Endothelial cell of hepatic sinusoid (primary cell): ENCODE data around the gene DPY19L3.
"Not testable (repeated sequence)": the region's sequence is repeated elsewhere in the genome, so short reads cannot be mapped to it uniquely, and the experiment has no call there.

Experiments
- in situ Hi-C: cut with HindIII; loops from 2 replicates; pipeline ENCODE4 v1.10.0; 2017; ENCODE audit warnings: low sequenced_read_pairs

The DPY19L3 gene

DNA sequence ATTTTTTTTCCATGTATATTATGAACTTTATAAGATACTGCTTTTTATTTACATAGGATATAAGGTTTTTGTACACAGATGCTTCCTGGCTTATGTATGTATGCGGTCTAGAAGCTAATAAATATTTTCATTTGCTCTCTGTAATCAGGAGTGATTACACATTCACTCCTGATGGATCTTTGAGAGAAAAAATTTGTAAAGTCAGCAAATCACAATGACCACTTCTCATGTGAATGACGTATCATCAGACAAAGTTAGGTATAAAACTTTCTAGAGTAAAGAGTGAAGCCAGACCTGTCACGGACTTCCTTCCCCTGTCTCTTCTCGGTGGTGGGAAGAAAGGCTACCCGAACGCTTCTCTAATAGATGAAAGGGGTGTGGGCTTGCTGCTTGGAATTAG lies 31.1 kb downstream of the DPY19L3 start:
- in situ Hi-C loops = no loop called here

DNA sequence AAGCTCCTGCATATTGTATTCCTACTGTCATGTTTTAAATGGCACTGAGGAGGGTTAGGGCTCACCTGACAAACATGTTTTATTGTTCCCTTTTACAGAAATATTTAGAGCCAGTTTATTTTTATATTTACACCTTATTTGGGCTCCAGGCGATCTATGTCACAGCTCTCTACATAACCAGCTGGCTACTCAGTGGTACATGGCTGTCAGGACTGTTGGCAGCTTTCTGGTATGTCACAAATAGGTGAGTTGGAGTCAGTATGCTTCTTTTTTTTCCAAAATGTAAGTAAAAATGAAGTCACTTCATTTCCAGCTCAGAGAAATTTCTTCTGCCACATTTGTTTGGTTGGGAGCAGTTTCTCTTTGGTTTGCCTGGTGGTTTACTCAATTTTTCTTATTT lies 31.5 kb downstream of the DPY19L3 start:
- in situ Hi-C loops = no loop called here

DNA sequence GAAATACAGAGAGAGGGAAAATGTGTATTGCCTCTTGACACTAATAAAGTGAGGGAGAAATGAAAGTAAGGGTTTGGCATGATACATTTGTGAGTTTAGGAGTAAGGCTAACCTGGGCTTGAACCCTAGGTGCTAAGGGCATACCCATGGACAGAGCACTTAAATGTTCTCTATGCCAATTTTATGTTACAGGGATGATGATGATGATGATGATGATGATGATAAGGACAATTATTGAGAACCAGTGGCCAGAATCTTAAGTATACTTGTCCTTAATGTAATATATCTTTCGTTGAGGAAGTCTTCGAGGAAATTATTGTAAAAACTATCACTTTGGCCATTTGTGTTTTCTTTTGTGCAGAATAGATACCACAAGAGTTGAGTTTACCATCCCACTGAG lies 33.2 kb downstream of the DPY19L3 start:
- in situ Hi-C loops = no loop called here

DNA sequence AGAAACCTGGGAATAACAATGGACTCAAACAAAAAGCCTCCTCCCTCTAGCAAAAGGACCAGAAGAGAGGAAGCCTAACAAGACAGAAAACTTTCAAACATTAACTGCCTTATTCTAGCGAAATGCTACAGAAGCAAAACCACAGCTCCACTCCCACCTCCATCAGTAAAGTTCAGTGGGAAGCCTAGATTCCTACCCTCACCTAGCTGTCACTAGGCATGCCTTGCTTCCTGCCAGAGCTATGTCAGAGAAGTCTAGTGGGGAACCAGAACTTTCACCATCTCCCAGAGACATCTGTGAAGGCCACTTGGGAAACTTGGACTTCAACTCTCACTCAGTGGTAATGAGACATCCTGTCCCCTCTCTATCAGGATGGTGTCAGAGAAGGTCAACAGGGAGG lies 37.1 kb downstream of the DPY19L3 start:
- in situ Hi-C loops = no loop called here

DNA sequence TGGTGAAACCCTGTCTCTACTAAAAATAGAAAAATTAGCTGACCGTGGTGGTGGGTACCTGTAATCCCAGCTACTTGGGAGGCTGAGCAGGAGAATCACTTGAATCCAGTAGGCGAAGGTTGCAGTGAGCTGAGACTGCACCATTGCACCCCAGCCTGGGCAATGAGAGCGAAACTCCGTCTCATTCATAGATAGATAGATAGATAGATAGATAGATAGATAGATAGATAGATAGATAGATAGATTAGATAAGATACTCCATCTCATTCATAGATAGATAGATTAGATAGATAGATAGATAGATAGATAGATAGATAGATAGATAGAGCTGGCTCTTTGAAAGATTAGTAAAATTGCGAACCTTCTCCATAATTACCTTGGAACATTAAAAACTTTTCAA lies 42.0 kb downstream of the DPY19L3 start:
- in situ Hi-C loops = not testable (repeated sequence)

DNA sequence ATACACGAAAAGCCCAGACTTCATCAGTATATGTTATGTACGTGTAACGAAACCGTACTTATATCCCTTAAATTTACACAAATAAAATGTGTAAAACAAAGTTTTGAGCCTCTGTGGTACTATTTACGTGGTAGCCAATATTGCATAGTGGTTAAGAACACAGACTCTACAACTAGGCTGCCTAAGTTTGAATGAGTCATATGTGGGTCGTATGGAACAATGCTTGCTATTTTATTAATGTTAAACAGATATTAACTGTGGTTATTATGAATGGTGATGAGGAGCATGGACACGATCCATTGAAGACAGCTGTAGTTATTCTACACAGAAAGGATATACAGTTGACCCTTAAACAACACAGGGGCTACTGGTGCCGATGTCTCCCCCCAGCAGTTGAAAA lies 42.5 kb downstream of the DPY19L3 start:
- in situ Hi-C loops = no loop called here

DNA sequence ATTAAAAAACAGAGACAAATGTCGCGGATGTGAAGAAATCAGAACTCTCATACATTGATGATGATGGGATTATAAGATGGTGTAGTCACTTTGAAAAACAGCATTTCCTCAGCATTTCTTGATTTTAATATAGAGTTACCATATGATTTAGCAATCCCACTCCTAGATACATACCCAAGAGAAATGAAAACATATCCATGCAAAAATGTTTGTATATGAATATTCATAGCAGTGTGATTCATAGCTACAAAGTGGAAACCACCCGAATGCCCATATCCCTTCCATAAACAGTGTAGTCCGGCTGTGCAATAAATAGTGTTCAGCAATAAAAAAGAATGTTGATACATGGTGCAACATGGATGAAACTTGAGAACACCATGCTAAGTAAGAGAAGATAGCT lies 44.6 kb downstream of the DPY19L3 start:
- in situ Hi-C loops = no loop called here

DNA sequence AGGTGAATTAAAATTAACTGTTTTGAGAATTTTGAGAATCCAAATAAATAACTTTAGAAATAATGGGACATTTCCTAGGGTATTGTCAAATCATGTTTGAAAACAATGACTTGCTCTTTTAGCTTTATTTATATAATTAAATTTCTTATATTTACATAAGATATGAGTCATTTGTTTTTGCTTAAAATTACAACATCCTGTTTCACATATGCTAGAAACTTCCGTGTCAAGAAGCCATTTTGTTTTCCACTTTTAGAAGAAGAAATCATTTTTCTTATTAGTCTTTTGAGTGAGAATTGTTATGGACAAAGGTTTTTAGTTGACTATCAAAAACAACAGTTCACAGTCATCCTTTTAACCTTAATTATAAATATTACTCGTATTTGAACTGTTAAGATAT lies 48.2 kb downstream of the DPY19L3 start:
- in situ Hi-C loops = no loop called here

DNA sequence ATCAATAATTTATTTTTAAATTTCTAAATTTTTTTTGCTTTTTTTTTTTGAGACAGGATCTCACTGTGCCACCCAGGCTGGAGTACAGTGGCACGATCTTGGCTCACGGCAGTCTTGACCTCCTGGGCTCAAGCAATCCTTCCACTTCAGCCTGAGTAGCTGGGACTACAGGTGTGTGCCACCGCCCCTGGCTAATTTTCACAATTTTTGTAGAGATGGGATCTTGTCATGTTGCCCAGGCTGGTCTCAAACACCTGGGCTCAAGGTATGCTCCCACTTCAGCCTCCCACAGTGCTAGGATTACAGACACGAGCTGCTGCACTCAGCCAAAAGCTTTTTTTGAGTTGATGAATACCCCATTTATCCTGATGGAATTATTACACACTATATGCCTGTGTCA lies 50.8 kb downstream of the DPY19L3 start:
- in situ Hi-C loops = no loop called here

DNA sequence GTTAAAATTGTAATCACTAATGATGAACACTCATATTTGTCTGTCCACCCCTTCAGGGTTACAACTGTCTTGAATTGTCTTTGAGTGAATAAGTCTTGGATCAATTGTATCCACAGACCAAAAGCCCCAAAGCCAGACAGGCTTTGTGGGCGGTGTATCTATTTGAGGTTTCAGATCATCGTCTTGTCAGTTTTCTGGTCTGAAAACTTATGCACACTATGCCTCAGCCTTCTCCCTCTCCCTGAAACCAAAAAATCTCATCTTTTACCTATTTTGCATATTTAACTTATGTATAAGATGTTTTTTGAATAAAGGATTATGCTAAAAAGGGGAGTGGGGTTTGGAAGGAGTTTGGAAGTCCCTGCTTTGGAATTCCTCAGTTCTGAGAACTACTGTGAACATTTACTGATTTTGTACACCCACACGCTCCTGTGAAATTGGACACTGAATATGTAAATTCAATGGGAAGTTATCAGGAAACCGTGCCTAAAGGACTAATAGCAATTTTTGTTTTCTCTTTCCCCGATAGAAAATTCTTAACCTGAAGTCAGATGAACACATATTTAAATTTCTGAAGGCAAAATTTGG lies 52.1 kb downstream of the DPY19L3 start:
- in situ Hi-C loops = no loop called here

DNA sequence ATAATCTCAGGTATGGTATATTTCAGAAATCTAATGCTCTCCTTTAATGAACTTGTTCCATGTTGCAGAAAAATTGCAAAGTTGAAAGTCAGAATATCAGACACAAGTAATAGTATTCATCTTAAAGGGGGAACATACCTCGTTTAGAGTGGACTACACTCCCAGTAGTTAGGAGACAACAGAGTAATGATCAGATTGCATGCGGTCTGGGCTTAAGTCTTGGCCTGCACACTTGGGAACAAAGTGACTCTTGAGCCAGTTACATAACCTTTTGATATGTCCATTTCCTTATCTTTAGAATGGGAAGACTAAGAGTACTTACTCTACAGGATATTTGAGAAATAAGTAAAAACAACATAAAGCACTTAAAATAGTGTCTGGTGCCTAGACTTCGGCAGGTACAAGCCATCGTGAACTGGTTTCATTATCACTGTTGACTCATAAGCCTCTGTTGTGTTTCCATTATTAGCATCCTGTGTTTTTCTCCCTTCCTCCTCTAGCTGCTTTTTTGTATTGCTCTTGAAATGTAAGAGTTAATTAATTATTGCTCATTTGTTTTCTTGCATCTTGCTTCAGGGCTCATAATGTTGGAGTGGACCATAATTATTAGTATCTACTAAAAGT lies 53.0 kb downstream of the DPY19L3 start:
- in situ Hi-C loops = no loop called here

DNA sequence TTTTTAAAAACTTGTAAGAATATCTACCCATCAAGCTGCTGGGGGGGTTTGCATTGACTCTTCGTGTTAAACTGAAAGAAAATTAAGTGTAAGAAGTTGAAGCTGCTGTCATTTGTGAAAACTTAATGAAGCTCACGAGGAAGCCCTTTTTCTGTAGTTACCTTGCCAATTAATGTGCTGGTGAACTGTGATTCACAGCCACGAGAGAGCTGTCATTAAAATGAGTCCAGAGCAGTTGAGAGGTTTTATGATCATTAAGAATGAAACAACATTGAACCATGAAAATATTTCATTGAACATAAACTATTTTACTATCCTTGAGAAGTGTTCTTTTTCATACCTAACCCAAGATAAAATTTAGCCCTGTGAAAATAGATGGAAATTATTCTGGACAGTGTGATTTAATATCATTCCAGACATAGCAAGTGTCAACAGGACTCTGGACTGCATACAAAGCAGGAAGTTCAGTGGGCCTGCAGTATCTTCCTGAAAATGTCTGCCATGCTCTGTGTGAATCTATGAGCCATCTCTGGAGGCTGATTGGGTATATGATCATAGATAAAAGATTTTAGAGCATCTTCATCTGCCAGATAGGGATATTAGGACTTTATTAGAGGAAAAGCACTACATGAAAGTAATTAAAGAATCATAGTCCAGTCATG lies 53.8 kb downstream of the DPY19L3 start:
- in situ Hi-C loops = no loop called here

DNA sequence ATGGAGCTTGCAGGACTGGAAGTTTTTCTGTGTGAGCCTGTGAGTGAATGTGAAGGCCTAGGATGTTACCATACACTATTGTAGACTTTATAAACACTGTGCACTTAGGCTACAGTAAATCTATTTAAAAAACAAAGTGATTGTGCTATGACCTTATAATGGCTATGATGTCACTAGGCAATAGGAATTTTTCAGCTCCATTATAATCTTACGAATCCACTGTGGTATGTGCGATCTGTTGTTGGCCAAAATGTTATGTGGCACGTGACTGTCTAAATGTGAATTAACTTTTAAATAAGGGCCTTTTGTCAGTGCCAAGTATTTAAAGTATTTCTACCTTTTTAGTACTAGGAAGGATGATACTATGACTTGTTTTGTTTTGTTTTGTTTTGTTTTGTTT lies 54.9 kb downstream of the DPY19L3 start:
- in situ Hi-C loops = no loop called here

DNA sequence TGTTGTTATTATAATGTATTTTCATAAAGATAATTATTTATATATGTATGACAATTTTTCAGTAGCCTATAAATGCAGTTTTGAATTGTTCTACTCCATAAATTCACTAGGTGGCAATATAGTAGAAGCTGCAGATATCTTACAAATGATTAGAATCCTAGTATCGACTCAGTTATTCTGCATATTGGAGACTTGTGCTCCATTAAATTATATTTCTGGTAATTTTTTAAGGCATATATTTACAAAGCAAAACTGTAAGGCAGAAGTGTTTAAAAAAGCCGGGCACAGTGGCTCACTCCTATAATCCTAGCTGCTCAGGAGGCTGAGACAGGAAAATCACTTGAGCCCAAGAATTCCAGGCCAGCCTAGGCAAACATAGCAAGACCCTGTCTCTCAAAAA lies 58.7 kb downstream of the DPY19L3 start:
- in situ Hi-C loops = no loop called here

DNA sequence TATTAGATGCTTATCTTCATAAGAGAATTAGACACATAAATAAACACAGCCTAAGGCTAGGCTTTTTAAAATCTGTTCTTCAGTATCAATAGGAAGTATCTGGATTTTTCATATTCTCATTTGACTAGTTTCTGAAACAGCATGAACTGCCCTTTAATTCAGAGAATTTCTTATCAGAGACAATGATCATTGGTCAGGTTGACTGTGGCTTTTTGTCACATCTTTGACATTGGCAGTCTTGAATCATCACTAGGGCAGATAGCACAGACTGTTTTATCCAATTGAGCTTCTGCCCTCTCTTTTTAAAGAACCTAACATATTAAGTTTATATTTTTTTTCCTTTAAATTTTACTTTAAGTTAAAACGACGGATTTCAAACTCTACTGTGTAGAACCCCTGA lies 59.6 kb downstream of the DPY19L3 start:
- in situ Hi-C loops = no loop called here

DNA sequence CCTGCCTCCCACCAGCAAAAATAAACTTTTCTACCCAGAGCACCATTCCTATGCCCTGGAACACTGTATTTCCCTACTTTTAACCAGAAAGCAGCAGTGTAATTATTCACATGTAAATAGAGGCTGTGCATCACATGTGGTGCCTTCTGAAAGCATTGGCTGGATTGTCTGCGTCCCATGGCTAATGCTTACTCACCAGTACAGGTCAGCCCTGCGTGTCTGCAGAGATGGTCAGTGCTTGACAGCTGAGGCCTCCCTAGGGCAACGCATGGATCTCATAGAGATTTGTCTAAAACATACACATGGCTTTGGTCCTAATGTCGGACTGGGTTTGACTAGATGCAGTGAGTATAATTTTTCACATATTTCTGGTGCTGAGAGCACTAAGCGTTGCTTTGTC lies 64.2 kb downstream of the DPY19L3 start:
- in situ Hi-C loops = no loop called here

DNA sequence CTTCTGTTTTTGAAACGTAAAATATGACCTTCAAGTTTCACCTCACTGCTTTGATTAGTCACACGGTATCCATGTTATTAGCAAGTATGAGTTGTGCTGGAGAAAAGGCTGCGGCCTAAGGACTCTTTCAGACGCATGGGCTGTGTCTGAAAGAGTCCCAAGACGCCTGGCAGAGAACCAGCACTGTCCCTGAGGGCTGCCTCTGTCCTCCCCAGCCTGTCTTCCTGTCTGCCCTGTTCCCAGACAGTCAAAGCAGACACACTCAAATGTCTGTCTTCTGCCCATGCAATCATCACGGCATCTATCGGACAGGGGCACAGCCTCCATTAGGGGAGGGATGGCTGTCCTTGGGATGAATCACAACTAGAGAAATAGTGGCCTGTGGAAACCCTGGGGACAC lies 65.5 kb downstream of the DPY19L3 start:
- in situ Hi-C loops = no loop called here

DNA sequence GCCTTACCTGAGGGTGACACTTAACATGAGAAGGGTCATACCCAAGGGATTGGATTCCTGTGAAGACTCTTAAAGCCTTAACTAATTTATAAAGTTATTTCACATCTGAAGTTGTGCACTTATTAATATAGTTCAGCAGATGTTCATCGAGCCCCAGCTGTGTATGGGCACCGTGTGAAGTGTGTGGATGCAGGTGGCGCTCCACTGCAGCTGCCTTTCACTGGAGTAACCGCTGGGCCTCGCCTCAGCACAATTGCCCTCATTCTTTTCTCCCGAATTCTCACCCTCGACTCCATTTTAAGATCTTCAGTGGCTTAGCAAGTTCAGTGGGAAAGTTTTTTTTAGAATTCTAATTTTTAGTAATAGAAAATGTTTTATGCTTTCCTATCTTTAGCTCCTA lies 66.2 kb downstream of the DPY19L3 start:
- in situ Hi-C loops = no loop called here

DNA sequence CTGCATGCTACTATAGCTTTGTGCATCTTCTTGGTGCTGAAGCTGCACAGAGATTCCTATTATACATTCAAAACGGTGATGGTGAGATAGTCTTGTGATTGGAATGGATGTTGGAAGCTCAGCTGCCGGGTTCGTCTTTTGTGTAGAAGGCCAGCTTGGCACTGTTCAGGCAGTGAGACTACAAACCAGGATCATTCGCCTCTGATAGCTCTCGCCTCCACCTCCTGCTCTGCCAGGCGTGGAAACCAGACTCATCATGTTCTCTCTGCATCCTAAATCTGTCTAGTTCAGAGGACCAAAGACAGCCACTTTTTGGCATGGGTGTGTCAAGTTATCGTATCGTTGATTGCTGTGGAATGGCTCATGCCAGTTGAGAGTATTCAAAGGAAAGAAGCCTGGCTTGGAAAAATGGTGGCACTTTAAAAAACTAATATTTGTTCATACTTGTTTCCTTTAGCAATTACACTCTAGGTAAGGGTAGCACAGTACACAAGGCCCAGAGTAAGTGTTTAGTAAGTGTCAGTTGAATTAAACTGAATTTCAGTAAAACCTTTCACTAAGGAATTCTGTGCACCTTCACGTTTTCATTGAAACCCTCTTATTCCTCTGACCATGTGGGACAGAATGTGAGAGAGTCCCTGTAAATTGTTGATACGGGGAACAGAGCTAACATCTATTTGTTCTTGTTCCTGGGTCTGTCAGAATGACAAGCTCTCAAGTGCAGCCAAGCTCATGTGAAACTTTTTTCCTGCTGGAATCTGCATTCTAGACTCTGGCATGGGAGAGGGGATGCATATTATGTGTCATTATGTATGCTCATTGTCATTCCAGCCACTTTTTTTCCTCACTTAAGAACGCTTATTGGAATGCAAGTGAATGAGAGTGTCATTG lies 69.8 kb downstream of the DPY19L3 start:
- in situ Hi-C loops = no loop called here

DNA sequence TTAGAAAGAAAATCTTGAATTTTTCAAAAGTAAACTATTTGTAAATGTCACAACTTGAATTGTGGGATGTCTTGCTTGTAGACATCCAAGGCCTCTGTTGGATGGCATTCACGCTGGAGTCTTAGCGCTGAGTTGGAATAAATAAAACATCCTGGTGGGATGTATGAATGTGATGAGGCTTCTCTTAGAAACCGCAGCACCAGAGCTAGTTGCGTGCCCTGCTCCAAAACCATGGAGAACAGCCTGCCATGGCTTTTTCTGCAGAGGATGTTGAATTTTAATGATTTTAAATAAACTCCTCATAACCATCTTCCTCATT lies 70.4 kb downstream of the DPY19L3 start:
- in situ Hi-C loops = no loop called here

DNA sequence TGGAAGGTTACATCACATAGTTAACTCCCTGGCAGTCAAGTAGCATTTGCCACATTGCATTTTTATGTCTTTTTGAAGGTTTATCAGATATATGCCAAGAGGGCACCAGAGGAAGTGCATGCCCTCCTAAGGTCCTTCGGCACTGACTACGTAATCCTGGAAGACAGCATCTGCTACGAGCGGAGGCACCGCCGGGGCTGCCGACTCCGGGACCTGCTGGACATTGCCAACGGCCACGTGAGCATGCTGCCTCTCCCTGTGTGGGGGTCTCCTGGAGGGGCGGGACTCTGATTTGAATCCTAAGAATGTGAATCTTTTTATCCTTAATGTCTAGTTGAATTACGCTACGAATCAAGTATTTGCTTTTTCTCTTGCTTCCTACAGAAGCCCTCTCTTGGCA lies 74.8 kb downstream of the DPY19L3 start:
- in situ Hi-C loops = no loop called here

DNA sequence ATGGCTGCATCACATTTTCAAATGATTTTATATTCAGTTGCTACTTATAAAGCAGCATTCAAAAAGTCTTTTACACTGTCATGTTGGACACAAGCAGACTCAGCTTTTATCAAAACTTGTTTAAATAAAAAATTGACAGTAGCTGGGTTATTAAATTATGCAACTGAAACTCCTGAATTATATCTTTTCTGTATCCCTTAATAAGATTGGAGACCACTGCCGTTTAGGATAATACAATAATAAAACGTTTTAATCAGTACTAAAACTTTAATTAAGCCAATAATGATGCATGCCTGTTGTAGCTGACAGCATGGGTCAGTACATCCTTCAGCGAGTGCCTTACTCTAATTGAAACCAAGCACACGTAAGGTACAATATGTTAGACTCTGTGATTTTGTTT lies 78.0 kb downstream of the DPY19L3 start:
- in situ Hi-C loops = no loop called here
